Suppressor macrophage treated with lipopolysaccharide for 4 hours (primary cell): Measurements from ENCODE around the gene TAS1R3.

Experiments
- DNase-seq: peaks from one replicate; pipeline ENCODE4 v3.0.0-alpha.2; 2020

Gene TAS1R3

GRCh38 chr1:1340791-1341548 is 9.9 kb downstream of the TAS1R3 start:
- no peak for DNase-seq

- DNase-seq = no peak
Observed at GRCh38 chr1:1341549-1342021, 10.5 kb downstream of the TAS1R3 start.

GRCh38 chr1:1342061-1342562 is 11.0 kb downstream of the TAS1R3 start:
- no peak for DNase-seq

- no peak for DNase-seq
Observed at GRCh38 chr1:1342584-1343115, 11.6 kb downstream of the TAS1R3 start.

GRCh38 chr1:1343811-1344421 is 12.8 kb downstream of the TAS1R3 start:
- no peak for DNase-seq

- DNase-seq = peak; percentile 59
Observed at GRCh38 chr1:1344655-1345361, 13.7 kb downstream of the TAS1R3 start.

GRCh38 chr1:1345384-1345783 is 14.3 kb downstream of the TAS1R3 start:
- DNase-seq = no peak

- DNase-seq = no peak
Observed at GRCh38 chr1:1345860-1346500, 14.9 kb downstream of the TAS1R3 start.

GRCh38 chr1:1346501-1346890 is 15.4 kb downstream of the TAS1R3 start:
- no peak for DNase-seq

- DNase-seq = no peak
Observed at GRCh38 chr1:1347026-1347595, 16.0 kb downstream of the TAS1R3 start.

- no peak for DNase-seq
Observed at GRCh38 chr1:1347663-1348419, 16.8 kb downstream of the TAS1R3 start.

- DNase-seq = no peak
Observed at GRCh38 chr1:1348420-1349255, 17.6 kb downstream of the TAS1R3 start.

- peak; percentile 83 for DNase-seq
Observed at GRCh38 chr1:1349256-1350012, 18.4 kb downstream of the TAS1R3 start, which contains the start of gene DVL1. TSS of gene DVL1 (minus strand) at chr1:1349418. CDS start at chr1:1349065, 353 bp downstream.

GRCh38 chr1:1351511-1352427 is 20.7 kb downstream of the TAS1R3 start:
- DNase-seq = no peak

GRCh38 chr1:1352786-1353388 is 21.8 kb downstream of the TAS1R3 start:
- DNase-seq = no peak

- no peak for DNase-seq
Observed at GRCh38 chr1:1353389-1354151, 22.5 kb downstream of the TAS1R3 start.
